ENCODE data around the gene PPP1R1A.

Gene PPP1R1A

GRCh38 chr12:54601841-54602240 lies 13.4 kb upstream of the PPP1R1A start:
- Histone ChIP-seq H3K4me2 (ENCODE audit: low read depth, low read length, poor library complexity, severe bottlenecking) (no peak overlapping the region), H2AFZ (ENCODE audit: low read depth, low read length, severe bottlenecking) (no peak overlapping the region), H3K4me3 (ENCODE audit: insufficient read depth, low read length, poor library complexity, severe bottlenecking) (no peak overlapping the region), H3K9ac (ENCODE audit: low read length) (no peak overlapping the region), H3K9me3 (ENCODE audit: insufficient read depth, low read length) (no peaks in the 10 kb centered on the region), H3K27ac (ENCODE audit: low read depth, low read length) (no peak overlapping the region), H3K79me2 (ENCODE audit: insufficient read depth, low read length) (no peaks in the 10 kb centered on the region), H3F3A (ENCODE audit: insufficient read depth) (no peaks in the 10 kb centered on the region), H3K36me3 (ENCODE audit: low read length) (no peaks in the 10 kb centered on the region), H3K9me2 (replicated peaks; ENCODE audit: insufficient read depth, low read length) (no peaks in the 10 kb centered on the region), H4K20me1 (ENCODE audit: low read depth, low read length) (no peaks in the 10 kb centered on the region), H3K27me3 (ENCODE audit: low read length) (no peaks in the 10 kb centered on the region)
- TF ChIP-seq EZH2phosphoT487 (conservative IDR thresholded peaks at IDR 0.05; ENCODE audit: low read length) (no peak), CTCF (IDR thresholded peaks at IDR 0.05; ENCODE audit: insufficient read depth, low read length, poor library complexity, severe bottlenecking) (no peak)

GRCh38 chr12:54598970-54599369 lies 10.5 kb upstream of the PPP1R1A start:
- no peaks in the 10 kb centered on the region for H3K79me2 ChIP-seq (ENCODE audit: insufficient read depth, low read length)
- H3K4me2 ChIP-seq (ENCODE audit: low read depth, low read length, poor library complexity, severe bottlenecking) = no peak overlapping the region
- no peaks in the 10 kb centered on the region for H4K20me1 ChIP-seq (ENCODE audit: low read depth, low read length)
- H3K4me3 ChIP-seq (ENCODE audit: insufficient read depth, low read length, poor library complexity, severe bottlenecking) = no peak overlapping the region
- H2AFZ ChIP-seq (ENCODE audit: low read depth, low read length, severe bottlenecking) = no peak overlapping the region
- no peak for TF ChIP-seq EZH2phosphoT487 (conservative IDR thresholded peaks at IDR 0.05; ENCODE audit: low read length)
- no peak for TF ChIP-seq CTCF (IDR thresholded peaks at IDR 0.05; ENCODE audit: insufficient read depth, low read length, poor library complexity, severe bottlenecking)
- no peak overlapping the region for H3K27ac ChIP-seq (ENCODE audit: low read depth, low read length)
- H3K9me3 ChIP-seq (ENCODE audit: insufficient read depth, low read length) = no peaks in the 10 kb centered on the region
- H3K9me2 ChIP-seq (replicated peaks; ENCODE audit: insufficient read depth, low read length) = no peaks in the 10 kb centered on the region
- H3K27me3 ChIP-seq (ENCODE audit: low read length) = no peaks in the 10 kb centered on the region
- H3F3A ChIP-seq (ENCODE audit: insufficient read depth) = no peaks in the 10 kb centered on the region
- H3K36me3 ChIP-seq (ENCODE audit: low read length) = no peaks in the 10 kb centered on the region
- H3K9ac ChIP-seq (ENCODE audit: low read length) = no peak overlapping the region

- no peak overlapping the region for H3K4me3 ChIP-seq (ENCODE audit: insufficient read depth, low read length, poor library complexity, severe bottlenecking)
- H3K9me2 ChIP-seq (replicated peaks; ENCODE audit: insufficient read depth, low read length) = no peaks in the 10 kb centered on the region
- H3K9me3 ChIP-seq (ENCODE audit: insufficient read depth, low read length) = no peaks in the 10 kb centered on the region
- no peaks in the 10 kb centered on the region for H3F3A ChIP-seq (ENCODE audit: insufficient read depth)
- no peak overlapping the region for H3K27ac ChIP-seq (ENCODE audit: low read depth, low read length)
- H3K36me3 ChIP-seq (ENCODE audit: low read length) = no peaks in the 10 kb centered on the region
- no peaks in the 10 kb centered on the region for H4K20me1 ChIP-seq (ENCODE audit: low read depth, low read length)
- H3K9ac ChIP-seq (ENCODE audit: low read length) = no peak overlapping the region
- H3K4me2 ChIP-seq (ENCODE audit: low read depth, low read length, poor library complexity, severe bottlenecking) = no peak overlapping the region
- H3K79me2 ChIP-seq (ENCODE audit: insufficient read depth, low read length) = no peaks in the 10 kb centered on the region
- no peaks in the 10 kb centered on the region for H3K27me3 ChIP-seq (ENCODE audit: low read length)
- TF ChIP-seq CTCF (IDR thresholded peaks at IDR 0.05; ENCODE audit: insufficient read depth, low read length, poor library complexity, severe bottlenecking) (peak; percentile 83), EZH2phosphoT487 (conservative IDR thresholded peaks at IDR 0.05; ENCODE audit: low read length) (no peak)
- H2AFZ ChIP-seq (ENCODE audit: low read depth, low read length, severe bottlenecking) = no peak overlapping the region
These were observed 8.1 kb upstream of the PPP1R1A start for GRCh38 chr12:54596526-54596946.
